ENCODE measurements around the gene TBC1D2. TPM values are rescaled to one million over a fixed set of nuclear protein-coding genes. Genes with fewer than 3 reads are reported as not detected.
A peak's percentile ranks its signal among the peaks of the same experiment; 100 is the strongest.

TBC1D2 gene
- total RNA-seq, 1 experiment from 2014 or later: 11.1 TPM

- ChIA-PET CTCF (interaction anchor here (0.6 to 1.1 kb wide), 5 partner anchors 26 to 615 kb away, joined by 3 to 4 read pairs (median 3); partner anchors contain the start of gene TRIM14), POLR2A (no interaction called here)
- no peak for TF ChIP-seq ZNF232 (CRISPR knock-in tag; IDR thresholded peaks at IDR 0.05)
- no peak for TF ChIP-seq MAX (CRISPR knock-in tag; IDR thresholded peaks at IDR 0.05)
- no peak for TF ChIP-seq ELF4 (CRISPR knock-in tag; IDR thresholded peaks at IDR 0.05; ENCODE audit: low read depth)
- no peak for TF ChIP-seq ZNF425 (CRISPR knock-in tag; conservative IDR thresholded peaks at IDR 0.05)
- no peak for TF ChIP-seq MYBL2 (CRISPR knock-in tag; IDR thresholded peaks at IDR 0.05)
- TF ChIP-seq ZNF416 (CRISPR knock-in tag; IDR thresholded peaks at IDR 0.05): no peak
- TF ChIP-seq GTF2I (CRISPR knock-in tag; conservative IDR thresholded peaks at IDR 0.05): no peak
- TF ChIP-seq ZNF671 (CRISPR knock-in tag; IDR thresholded peaks at IDR 0.05): no peak
- no peak for TF ChIP-seq NR1H2 (CRISPR knock-in tag; IDR thresholded peaks at IDR 0.05)
- no peak for TF ChIP-seq SMAD3 (CRISPR knock-in tag; IDR thresholded peaks at IDR 0.05; ENCODE audit: borderline replicate concordance)
- TF ChIP-seq, protein P1, sequence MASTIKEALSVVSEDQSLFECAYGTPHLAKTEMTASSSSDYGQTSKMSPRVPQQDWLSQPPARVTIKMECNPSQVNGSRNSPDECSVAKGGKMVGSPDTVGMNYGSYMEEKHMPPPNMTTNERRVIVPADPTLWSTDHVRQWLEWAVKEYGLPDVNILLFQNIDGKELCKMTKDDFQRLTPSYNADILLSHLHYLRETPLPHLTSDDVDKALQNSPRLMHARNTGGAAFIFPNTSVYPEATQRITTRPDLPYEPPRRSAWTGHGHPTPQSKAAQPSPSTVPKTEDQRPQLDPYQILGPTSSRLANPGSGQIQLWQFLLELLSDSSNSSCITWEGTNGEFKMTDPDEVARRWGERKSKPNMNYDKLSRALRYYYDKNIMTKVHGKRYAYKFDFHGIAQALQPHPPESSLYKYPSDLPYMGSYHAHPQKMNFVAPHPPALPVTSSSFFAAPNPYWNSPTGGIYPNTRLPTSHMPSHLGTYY (CRISPR knock-in tag; IDR thresholded peaks at IDR 0.05): no peak
- no peak for TF ChIP-seq FOXP1 (CRISPR knock-in tag; IDR thresholded peaks at IDR 0.05; ENCODE audit: borderline replicate concordance)
- TF ChIP-seq JUN (CRISPR knock-in tag; IDR thresholded peaks at IDR 0.05): no peak
- TF ChIP-seq ZNF219 (CRISPR knock-in tag; IDR thresholded peaks at IDR 0.05; ENCODE audit: borderline replicate concordance): no peak
- TF ChIP-seq, protein P2, sequence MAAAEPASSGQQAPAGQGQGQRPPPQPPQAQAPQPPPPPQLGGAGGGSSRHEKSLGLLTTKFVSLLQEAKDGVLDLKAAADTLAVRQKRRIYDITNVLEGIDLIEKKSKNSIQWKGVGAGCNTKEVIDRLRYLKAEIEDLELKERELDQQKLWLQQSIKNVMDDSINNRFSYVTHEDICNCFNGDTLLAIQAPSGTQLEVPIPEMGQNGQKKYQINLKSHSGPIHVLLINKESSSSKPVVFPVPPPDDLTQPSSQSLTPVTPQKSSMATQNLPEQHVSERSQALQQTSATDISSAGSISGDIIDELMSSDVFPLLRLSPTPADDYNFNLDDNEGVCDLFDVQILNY (CRISPR knock-in tag; IDR thresholded peaks at IDR 0.05): no peak
- TF ChIP-seq, protein P3, sequence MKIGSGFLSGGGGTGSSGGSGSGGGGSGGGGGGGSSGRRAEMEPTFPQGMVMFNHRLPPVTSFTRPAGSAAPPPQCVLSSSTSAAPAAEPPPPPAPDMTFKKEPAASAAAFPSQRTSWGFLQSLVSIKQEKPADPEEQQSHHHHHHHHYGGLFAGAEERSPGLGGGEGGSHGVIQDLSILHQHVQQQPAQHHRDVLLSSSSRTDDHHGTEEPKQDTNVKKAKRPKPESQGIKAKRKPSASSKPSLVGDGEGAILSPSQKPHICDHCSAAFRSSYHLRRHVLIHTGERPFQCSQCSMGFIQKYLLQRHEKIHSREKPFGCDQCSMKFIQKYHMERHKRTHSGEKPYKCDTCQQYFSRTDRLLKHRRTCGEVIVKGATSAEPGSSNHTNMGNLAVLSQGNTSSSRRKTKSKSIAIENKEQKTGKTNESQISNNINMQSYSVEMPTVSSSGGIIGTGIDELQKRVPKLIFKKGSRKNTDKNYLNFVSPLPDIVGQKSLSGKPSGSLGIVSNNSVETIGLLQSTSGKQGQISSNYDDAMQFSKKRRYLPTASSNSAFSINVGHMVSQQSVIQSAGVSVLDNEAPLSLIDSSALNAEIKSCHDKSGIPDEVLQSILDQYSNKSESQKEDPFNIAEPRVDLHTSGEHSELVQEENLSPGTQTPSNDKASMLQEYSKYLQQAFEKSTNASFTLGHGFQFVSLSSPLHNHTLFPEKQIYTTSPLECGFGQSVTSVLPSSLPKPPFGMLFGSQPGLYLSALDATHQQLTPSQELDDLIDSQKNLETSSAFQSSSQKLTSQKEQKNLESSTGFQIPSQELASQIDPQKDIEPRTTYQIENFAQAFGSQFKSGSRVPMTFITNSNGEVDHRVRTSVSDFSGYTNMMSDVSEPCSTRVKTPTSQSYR (CRISPR knock-in tag; IDR thresholded peaks at IDR 0.05): no peak
- TF ChIP-seq ZNF121 (CRISPR knock-in tag; IDR thresholded peaks at IDR 0.05): no peak
- TF ChIP-seq EMX1 (CRISPR knock-in tag; IDR thresholded peaks at IDR 0.05): no peak
- TF ChIP-seq GABPB1 (CRISPR knock-in tag; IDR thresholded peaks at IDR 0.05): no peak
- no peak for DNase-seq (ENCODE audit: low spot score)
- Mint-ChIP-seq H3K4me1 (peaks cover 11% of the 10 kb centered on the region; the same call in 1 of the 2 replicates), H3K27ac (peak overlapping the region; percentile 52), H3K27me3 (ENCODE audit: low read depth) (no peaks in the 10 kb centered on the region), H3K36me3 (peaks cover 20% of the 10 kb centered on the region), H3K4me3 (no peak overlapping the region), H3K9me3 (no peaks in the 10 kb centered on the region)
- ATAC-seq: no peak
Measured at GRCh38 chr9:98159790-98160189, 95.7 kb downstream of the TBC1D2 start.

GRCh38 chr9:98159301-98159700 is 96.1 kb downstream of the TBC1D2 start:
- H3K9me3 Mint-ChIP-seq: no peaks in the 10 kb centered on the region
- H3K4me1 Mint-ChIP-seq: peaks cover 11% of the 10 kb centered on the region; the same call in 1 of the 2 replicates
- POLR2A ChIA-PET: no interaction called here
- CTCF ChIA-PET: interaction anchor here (0.6 to 1.6 kb wide), 4 partner anchors 67 to 616 kb away, joined by 3 to 4 read pairs (median 3); no protein-coding TSS in a partner anchor
- H3K4me3 Mint-ChIP-seq: no peak overlapping the region
- TF ChIP-seq ESRRA (CRISPR knock-in tag; IDR thresholded peaks at IDR 0.05; ENCODE audit: borderline replicate concordance) (no peak), ZNF396 (CRISPR knock-in tag; IDR thresholded peaks at IDR 0.05; ENCODE audit: borderline replicate concordance) (no peak), MXD4 (CRISPR knock-in tag; IDR thresholded peaks at IDR 0.05; ENCODE audit: borderline replicate concordance) (no peak), HMGA2 (CRISPR knock-in tag; IDR thresholded peaks at IDR 0.05) (no peak), TP53 (CRISPR knock-in tag; IDR thresholded peaks at IDR 0.05) (no peak), GABPB1 (CRISPR knock-in tag; IDR thresholded peaks at IDR 0.05) (no peak), ZNF532 (CRISPR knock-in tag; IDR thresholded peaks at IDR 0.05; ENCODE audit: borderline replicate concordance) (no peak), NFE2L1 (CRISPR knock-in tag; IDR thresholded peaks at IDR 0.05) (no peak), EMX1 (CRISPR knock-in tag; IDR thresholded peaks at IDR 0.05) (no peak)
- ATAC-seq (no peak), DNase-seq (ENCODE audit: low spot score) (no peak)
- H3K36me3 Mint-ChIP-seq: peaks cover 25% of the 10 kb centered on the region
- H3K27ac Mint-ChIP-seq: peak overlapping the region; percentile 52
- no peaks in the 10 kb centered on the region for H3K27me3 Mint-ChIP-seq (ENCODE audit: low read depth)

Measured in WTC11 (cell line).